ENCODE data around the gene GCNA.
"Not testable (repeated sequence)": the region's sequence is repeated elsewhere in the genome, so short reads cannot be mapped to it uniquely, and the experiment has no call there.

Gene GCNA

DNA sequence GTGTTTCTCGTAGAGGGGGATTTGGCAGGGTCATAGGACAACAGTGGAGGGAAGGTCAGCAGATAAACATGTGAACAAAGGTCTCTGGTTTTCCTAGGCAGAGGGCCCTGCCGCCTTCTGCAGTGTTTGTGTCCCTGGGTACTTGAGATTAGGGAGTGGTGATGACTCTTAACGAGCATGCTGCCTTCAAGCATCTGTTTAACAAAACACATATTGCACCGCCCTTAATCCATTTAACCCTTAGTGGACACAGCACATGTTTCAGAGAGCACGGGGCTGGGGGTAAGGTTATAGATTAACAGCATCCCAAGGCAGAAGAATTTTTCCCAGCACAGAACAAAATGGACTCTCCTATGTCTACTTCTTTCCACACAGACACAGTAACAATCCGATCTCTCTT, 66.2 kb downstream of the GCNA start:
- DNase-seq, result not testable (repeated sequence)

DNA sequence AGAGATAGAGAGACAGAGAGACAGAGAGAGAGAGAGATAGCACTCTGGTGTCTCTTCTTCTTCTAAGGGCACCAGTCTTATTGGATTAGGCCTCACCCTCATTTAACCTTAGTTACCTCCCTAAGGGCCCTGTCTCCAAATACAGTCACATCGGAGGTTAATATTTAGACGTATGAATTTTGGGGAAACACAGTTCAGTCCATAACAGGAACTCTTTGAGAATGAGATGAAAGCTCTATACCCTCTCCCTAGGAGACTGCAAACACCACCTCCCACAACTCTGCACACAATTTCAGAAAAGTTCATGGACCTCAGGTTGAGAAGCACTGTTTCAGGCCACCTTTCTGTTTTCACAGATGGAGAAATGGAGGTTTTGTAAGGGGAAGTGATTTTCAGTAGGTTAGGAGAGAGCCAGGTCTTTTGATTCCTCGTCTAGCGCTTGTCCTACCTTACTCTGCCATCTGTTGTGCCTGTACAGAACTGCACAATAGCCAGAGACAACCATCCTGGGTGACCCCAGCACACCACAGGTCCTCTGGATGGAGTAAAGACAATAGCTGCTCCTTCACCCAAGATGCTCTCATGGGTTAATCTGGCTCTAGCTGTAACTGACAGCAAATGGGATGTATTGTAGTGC, 72.2 kb downstream of the GCNA start:
- DNase-seq, result no peak

GRCh38 chrX:71652405-71652804, 74.2 kb downstream of the GCNA start:
- DNase-seq, result peak; percentile 48

DNA sequence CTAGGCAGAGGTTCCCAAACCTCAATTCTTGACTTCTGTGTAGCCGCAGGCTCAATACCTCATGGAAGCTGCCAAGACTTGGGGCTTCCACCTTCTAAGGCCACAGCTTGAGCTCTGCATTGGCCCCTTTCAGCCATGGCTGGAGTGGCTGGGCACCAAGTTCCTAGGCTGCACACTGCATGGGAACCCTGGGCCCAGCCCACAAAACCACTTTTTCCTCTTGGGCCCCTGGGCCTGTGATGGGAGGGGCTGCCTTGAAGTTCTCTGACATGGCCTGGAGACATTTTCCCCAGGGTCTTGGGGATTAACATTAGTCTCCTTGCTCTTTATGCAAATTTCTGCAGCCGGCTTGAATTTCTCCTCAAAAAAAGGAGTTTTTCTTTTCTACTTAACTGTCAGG, 75.1 kb downstream of the GCNA start:
- DNase-seq, result no peak

GRCh38 chrX:71657267-71657666, 79.0 kb downstream of the GCNA start:
- no peak for DNase-seq

DNA sequence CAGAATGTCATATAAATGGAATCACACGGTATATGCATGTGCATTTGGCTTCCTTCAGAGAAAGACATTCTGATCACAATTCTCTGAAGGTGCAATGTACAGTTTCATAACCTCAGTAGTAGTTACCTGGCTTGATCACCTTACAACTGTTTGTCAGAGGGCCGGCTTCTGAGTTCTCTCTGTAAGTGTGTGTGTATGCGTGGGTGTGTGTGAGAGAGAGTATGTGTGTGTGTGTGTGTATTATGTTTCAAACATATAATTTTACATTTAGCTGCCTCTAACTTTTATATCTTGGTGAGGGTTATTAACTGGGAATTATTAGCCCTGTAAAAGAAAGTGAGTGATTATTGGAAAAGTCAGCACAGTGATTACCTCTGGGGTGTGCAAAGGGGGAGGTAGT, 81.1 kb downstream of the GCNA start:
- no peak for DNase-seq

GRCh38 chrX:71659959-71660358, 81.7 kb downstream of the GCNA start:
- DNase-seq, result no peak

DNA sequence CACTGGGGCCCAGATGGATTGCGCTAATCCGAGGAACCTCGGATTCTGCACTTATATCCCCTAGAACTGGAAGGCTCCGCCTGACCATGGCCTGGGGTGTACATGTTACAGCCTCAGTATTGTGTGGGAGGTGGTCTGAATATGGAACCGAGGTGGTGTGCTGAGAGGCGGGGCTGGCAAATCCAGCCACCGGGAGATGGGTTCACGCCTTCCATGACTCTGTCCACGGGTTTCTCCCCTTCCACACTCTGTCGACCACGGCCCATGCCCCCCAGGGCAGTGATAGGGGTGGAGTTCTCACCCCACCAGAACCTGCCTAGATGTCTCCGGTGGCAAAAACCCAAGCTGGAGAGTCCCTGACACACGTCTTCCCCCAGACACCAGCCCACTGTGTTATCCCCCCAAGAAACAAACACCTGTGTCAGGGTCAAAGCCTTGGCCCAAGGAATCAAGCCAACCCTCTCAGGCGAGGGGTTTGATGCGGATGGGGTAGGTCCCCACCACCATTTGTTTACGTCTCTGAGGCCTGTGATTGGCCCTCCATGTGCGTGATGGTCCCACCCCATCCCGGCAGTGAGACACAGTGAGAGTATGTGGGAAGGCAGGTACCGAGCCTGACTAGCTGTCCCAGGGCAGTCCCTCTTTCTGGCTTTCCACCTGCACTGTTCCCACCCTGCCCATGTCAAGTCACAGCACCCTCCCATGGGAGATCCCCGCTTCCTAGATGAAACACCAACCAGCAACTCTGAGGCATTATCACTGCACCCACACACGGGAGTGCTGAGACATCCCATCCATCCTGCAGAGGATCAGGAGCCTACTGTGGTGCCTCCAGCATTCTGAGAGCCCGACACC, 82.6 kb downstream of the GCNA start:
- DNase-seq, result no peak

DNA sequence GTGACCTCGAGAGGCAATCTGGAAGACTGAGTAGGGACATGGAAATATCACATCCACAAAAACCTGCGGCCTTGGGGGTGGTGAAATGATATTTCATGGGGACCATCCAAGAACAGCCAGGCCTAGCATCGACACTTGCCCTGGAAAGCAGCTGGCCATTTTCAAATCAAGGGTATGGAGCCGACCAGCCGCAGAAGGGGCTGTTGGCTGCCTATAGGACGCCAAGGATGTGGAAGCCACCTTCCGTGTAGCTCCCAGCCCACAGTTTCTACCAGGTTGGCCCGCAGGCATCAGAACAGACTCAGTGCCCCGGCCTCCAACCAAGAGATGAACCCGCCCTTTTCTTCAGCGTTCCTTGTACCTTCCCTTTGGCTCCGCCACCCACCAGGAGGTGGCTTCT, 83.7 kb downstream of the GCNA start:
- no peak for DNase-seq

DNA sequence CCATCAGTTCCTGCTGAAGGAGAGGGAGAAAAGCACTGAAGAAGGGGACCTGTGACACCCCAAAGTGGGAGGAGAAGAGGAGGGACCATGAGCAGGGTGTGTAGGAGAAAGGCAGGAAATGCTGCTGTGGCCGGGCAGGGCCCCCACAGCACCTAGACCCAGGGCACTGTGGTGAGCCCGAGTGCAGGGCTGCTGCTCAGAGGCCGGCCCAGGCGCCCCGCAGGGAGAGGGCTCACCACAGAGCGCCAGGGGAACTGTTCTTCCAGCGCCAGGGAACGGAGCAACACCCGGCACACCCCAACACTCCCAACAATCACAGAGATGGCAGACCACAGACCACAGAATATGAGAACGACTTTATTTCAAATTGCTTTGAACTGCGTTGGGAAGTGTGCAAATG, 84.4 kb downstream of the GCNA start:
- not testable (repeated sequence) for DNase-seq

Measured in T-helper 9 cell (primary cell).